K562 (cell line): ENCODE data around the gene ATP6V0A1. TPM values are rescaled to one million over a fixed set of nuclear protein-coding genes. Genes with fewer than 3 reads are reported as not detected.
"Not testable (repeated sequence)": the region's sequence is repeated elsewhere in the genome, so short reads cannot be mapped to it uniquely, and the experiment has no call there.

Experiments used
- ATAC-seq: fragments of 200-7000 bp; cut with Tn5 transposase; 3 replicates; pipeline ENCODE4 v1.9.1; 2020; ENCODE audit warnings: moderate library complexity
- BruUV-seq: library from RNA; stranded (reverse); fragments of 400-500 nt; replicated peaks from 2 replicates; lab custom pipeline; 2021; lab: Mats Ljungman, UMichigan
- CTCF ChIA-PET: fragments of 300-600 bp; formaldehyde crosslinking; extraction: SDS; loops from one replicate; lab custom pipeline; 2021; ENCODE audit warnings: low intra/inter-chr PET ratio; lab: Yijun Ruan, JAX
- POLR2A ChIA-PET: fragments of 300-600, 350-650 bp; sonication (Branson Sonifier 250); formaldehyde crosslinking; extraction: SDS; loops from one replicate; lab custom pipeline; 2021; ENCODE audit warnings: antibody characterized with exemption, inconsistent platforms; lab: Yijun Ruan, JAX
- DNase-seq, 4 experiments: peaks; one replicate each; pipeline versions ENCODE4 v3.0.0 to v3.0.0-alpha.2; 2011 to 2018; ENCODE audit warnings: low spot score in 3 of 4, mixed read lengths in 3 of 4; ENCODE audit errors: extremely low read depth in 1 of 4
- FAIRE-seq: peaks from 2 replicates; lab custom pipeline; 2011; peaks lifted over from hg19 to GRCh38; lab: Jason Lieb, UNC
- H2AFZ ChIP-seq: 2 replicates; pipeline ENCODE4 v1.6.0; 2011; ENCODE audit warnings: low read depth, low read length, control low read depth, inconsistent platforms
- H3K27ac ChIP-seq: fragments of 200-600 bp; 3 replicates; pipeline ENCODE4 v1.8.0; 2011; ENCODE audit warnings: low read depth, mild to moderate bottlenecking, control low read depth, inconsistent platforms, low read length, moderate library complexity, mixed read lengths; ENCODE audit errors: extremely low read depth
- H3K27me3 ChIP-seq, 2 experiments: fragments of 300-600 bp in 1 of 2; 2 replicates in 1 of 2; 3 replicates in 1 of 2; pipeline versions ENCODE4 v1.6.0 to v1.8.0; 2011; ENCODE audit warnings: inconsistent platforms in 2 of 2, low read length in 2 of 2, mild to moderate bottlenecking in 1 of 2, mixed read lengths in 1 of 2, moderate library complexity in 1 of 2; ENCODE audit not compliant: control insufficient read depth in 2 of 2, insufficient read depth in 2 of 2
- H3K36me3 ChIP-seq: fragments of 300-600 bp; 3 replicates; pipeline ENCODE4 v1.8.0; 2011; ENCODE audit warnings: mild to moderate bottlenecking, low read length, inconsistent platforms; ENCODE audit not compliant: control insufficient read depth, insufficient read depth
- H3K4me1 ChIP-seq, 2 experiments: fragments of 200-600 bp in 1 of 2; replicated peaks in 1 of 2; 2 replicates in 1 of 2; 3 replicates in 1 of 2; pipeline versions ENCODE4 v1.5.1 to v1.8.0; 2011; ENCODE audit warnings: inconsistent platforms in 2 of 2, low read length in 2 of 2, mild to moderate bottlenecking in 1 of 2, mixed read lengths in 1 of 2, moderate library complexity in 1 of 2; ENCODE audit not compliant: control insufficient read depth in 2 of 2, insufficient read depth in 2 of 2
- H3K4me2 ChIP-seq: 2 replicates; pipeline ENCODE4 v1.6.1; 2011; ENCODE audit warnings: low read length, control low read depth, inconsistent platforms, mixed read lengths; ENCODE audit not compliant: insufficient read depth
- H3K4me3 ChIP-seq: fragments of 200-600 bp; sonication (generic), shearing (Covaris generic); 2 replicates; pipeline ENCODE4 v1.5.1; 2016; ENCODE audit warnings: control low read depth, inconsistent platforms
- H3K79me2 ChIP-seq: fragments of 200-600 bp; 3 replicates; pipeline ENCODE4 v1.8.0; 2011; ENCODE audit warnings: low read length, inconsistent platforms; ENCODE audit not compliant: control insufficient read depth, insufficient read depth
- H3K9ac ChIP-seq, 2 experiments: 2 replicates each; pipeline versions ENCODE4 v1.6.0 to v1.6.1; 2011; ENCODE audit warnings: low read depth in 2 of 2, low read length in 2 of 2, control low read depth in 1 of 2, inconsistent platforms in 1 of 2, mild to moderate bottlenecking in 1 of 2, mixed read lengths in 1 of 2; ENCODE audit not compliant: insufficient read depth in 1 of 2
- H3K9me1 ChIP-seq: one replicate; pipeline ENCODE4 v1.6.0; 2011; ENCODE audit warnings: inconsistent platforms, mild to moderate bottlenecking, low read length, moderate library complexity; ENCODE audit not compliant: control insufficient read depth, insufficient read depth
- H3K9me3 ChIP-seq: replicated peaks from 2 replicates; pipeline ENCODE4 v1.5.1; 2011; ENCODE audit warnings: low read depth, low read length, inconsistent platforms; ENCODE audit not compliant: control insufficient read depth, insufficient read depth
- H4K20me1 ChIP-seq: replicated peaks from 2 replicates; pipeline ENCODE4 v1.6.1; 2011; ENCODE audit warnings: low read length, inconsistent platforms, mixed read lengths; ENCODE audit not compliant: control insufficient read depth, insufficient read depth
- C11orf30 ChIP-seq: fragments of 450-650 bp; IDR thresholded peaks from 2 replicates; pipeline ENCODE4 v1.6.1; 2016; ENCODE audit warnings: low read depth, mild to moderate bottlenecking
- POLR2G ChIP-seq: fragments of 200-400 bp; formaldehyde crosslinking; IDR thresholded peaks from 2 replicates; pipeline ENCODE4 v1.6.1; 2017; ENCODE audit warnings: low read depth, mild to moderate bottlenecking, antibody characterized with exemption, low read length, moderate library complexity
- RBM22 ChIP-seq: fragments of 200-400 bp; formaldehyde crosslinking; IDR thresholded peaks from 2 replicates; pipeline ENCODE4 v1.6.1; 2018; ENCODE audit warnings: low read length, low read depth; ENCODE audit not compliant: poor library complexity, severe bottlenecking
- WGBS: fragments of 100-300 bp; shearing (Covaris generic); methylation state at CpG from one replicate; pipeline ENCODE4 v1.1.6; 2016; ENCODE audit warnings: low coverage, mixed read lengths; ENCODE audit not compliant: insufficient coverage; ENCODE audit errors: missing lambda C conversion rate; 5-methylcytosine and 5-hydroxymethylcytosine counted together
- in situ Hi-C: fragments of 300-500 bp; cut with MboI; formaldehyde crosslinking; loops from 4 replicates; pipeline ENCODE4 v1.15.0; 2018; ENCODE audit warnings: inconsistent platforms, mixed read lengths
- intact Hi-C: fragments of 100-400 bp; cut with micrococcal nuclease; formaldehyde crosslinking; loops from 2 replicates; pipeline ENCODE4 v1.14.2; 2022
- polyA plus RNA-seq, 8 experiments: library from polyadenylated mRNA; depleted of rRNA in 4 of 8; stranded (reverse) in 5 of 8; unstranded in 3 of 8; fragments of >200 nt; fragmentation: Nextera tagmentation in 2 of 8; fragmentation: Illumina TruSeq in 1 of 8; extraction: Ambion mirVana in 2 of 8; extraction: Trizol in 1 of 8; gene quantifications; 2 replicates each; pipeline versions ENCODE4 v1.2.1 to v1.2.3, GENCODE V29; 2011 to 2014; ENCODE audit warnings: inconsistent platforms in 1 of 8, missing spikeins in 1 of 8
- total RNA-seq, 7 experiments: library from RNA; depleted of rRNA in 6 of 7; stranded (reverse); fragments of >200 nt in 6 of 7; fragmentation: Illumina TruSeq in 2 of 7; extraction: Trizol in 2 of 7; gene quantifications; 2 replicates each; pipeline versions ENCODE4 v1.2.1 to v1.2.3, GENCODE V29; 2011 to 2021; ENCODE audit warnings: low replicate concordance in 1 of 7

ATP6V0A1 gene
- total and polyA plus RNA-seq, 9 of the 15 experiments (the other 6 are each of a cell fraction or from before 2014, with no cell fraction given): 11.8 to 158 (median 75.5) TPM

- H3K9me1 ChIP-seq, intact Hi-C loops, CTCF ChIA-PET, H3K4me3 ChIP-seq, H3K79me2 ChIP-seq, DNase-seq, BruUV-seq, H4K20me1 ChIP-seq, H3K9ac ChIP-seq, H3K27me3 ChIP-seq, H3K9me3 ChIP-seq, H3K27ac ChIP-seq, H3K4me2 ChIP-seq, H2AFZ ChIP-seq, in situ Hi-C loops: not testable (repeated sequence)
- H3K36me3 ChIP-seq: peaks cover 22% of the 10 kb centered on the region; the same call in 2 of the 3 replicates
- FAIRE-seq (peak; percentile 80), ATAC-seq (peak; percentile 19; the same call in 2 of the 3 replicates)
- 71% methylated on average over 7 of the region's 9 CpGs for WGBS
- peaks cover 7 to 33% of the 10 kb centered on the region in 2 experiments; a peak in 4 of 5 replicates for H3K4me1 ChIP-seq
- POLR2A ChIA-PET: interaction anchor here (2.4 kb wide), 1 partner anchor 10 kb away, joined by 10 read pairs; the partner anchor contains the start of gene NAGLU
Observed at GRCh38 chr17:42545755-42546505, 87.3 kb downstream of the ATP6V0A1 start.

GRCh38 chr17:42547001-42547461 is 88.4 kb downstream of the ATP6V0A1 start:
- in situ Hi-C loops (no loop called here), intact Hi-C loops (no loop called here)
- Histone ChIP-seq H2AFZ (no peak overlapping the region), H3K9me1 (no peaks in the 10 kb centered on the region), H3K9me3 (no peaks in the 10 kb centered on the region), H3K9ac (peak overlapping the region in 1 of 2 experiments; percentile 45; a peak in 1 of 4 replicates), H3K36me3 (peaks cover 15% of the 10 kb centered on the region; the same call in 1 of the 3 replicates), H3K27me3 (no peaks in the 10 kb centered on the region), H3K79me2 (no peaks in the 10 kb centered on the region), H3K4me3 (no peak overlapping the region), H3K4me1 (peaks cover 0 to 31% of the 10 kb centered on the region in 2 experiments; a peak in 3 of 5 replicates), H3K4me2 (no peak overlapping the region), H4K20me1 (no peaks in the 10 kb centered on the region), H3K27ac (no peak overlapping the region)
- 90% methylated on average over 16 of the region's 23 CpGs for WGBS
- ChIA-PET CTCF (no interaction called here), POLR2A (interaction anchor here (2.4 kb wide), 1 partner anchor 11 kb away, joined by 10 read pairs; the partner anchor contains the start of gene NAGLU)
- TF ChIP-seq RBM22: peak; percentile 14
- no peak for TF ChIP-seq C11orf30
- peak; percentile 53 for TF ChIP-seq POLR2G
- DNase-seq (peak in 1 of 4 experiments; percentile 1), ATAC-seq (0 out of 3 replicates have a peak, but pooled peaks have one; percentile 6), FAIRE-seq (no peak)
- BruUV-seq: no TSS peak
